Measurements from ENCODE around the gene C10orf90. TPM values are rescaled to one million over a fixed set of nuclear protein-coding genes. Genes with fewer than 3 reads are reported as not detected.

Gene C10orf90
- total RNA-seq, 1 donor from 2014 or later, result not detected

DNA sequence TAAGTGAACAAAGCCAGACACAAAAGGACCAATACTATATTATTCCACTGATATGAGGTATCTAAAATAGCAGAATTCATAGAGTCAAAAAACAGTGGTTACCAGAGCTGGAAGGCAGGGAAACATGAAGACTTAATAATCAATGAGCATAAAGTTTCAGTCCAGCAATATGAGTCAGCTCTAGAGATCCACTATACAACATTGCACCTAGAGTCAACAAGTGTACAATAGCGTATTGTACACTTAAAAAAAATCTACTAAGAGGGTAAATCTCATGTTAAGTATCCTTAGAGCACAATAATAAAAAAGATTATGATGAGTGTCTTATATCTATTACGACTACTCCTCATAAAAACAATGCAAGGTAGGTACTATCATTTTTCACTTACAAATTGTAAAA, 36.1 kb downstream of the C10orf90 start:
- DNase-seq, result no peak

DNA sequence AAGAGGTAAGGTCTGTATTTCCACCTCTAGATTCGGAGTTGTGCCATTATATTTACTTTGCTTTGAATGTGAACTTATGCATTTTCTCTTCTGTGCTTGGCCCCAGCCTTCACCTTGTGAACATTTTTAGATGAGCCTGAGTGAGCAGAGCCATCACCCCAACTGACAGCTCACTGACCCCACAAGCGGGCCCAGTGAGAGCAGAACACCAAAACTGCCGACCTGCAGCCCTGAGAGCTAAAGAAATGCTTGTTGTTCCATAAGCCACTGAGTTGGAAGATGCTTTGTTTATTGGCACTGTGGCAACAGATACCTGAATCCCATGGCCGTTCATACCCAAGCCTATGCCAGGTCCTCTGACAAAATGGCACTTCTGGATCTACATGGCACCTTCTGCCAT, 37.8 kb downstream of the C10orf90 start:
- DNase-seq, result no peak

DNA sequence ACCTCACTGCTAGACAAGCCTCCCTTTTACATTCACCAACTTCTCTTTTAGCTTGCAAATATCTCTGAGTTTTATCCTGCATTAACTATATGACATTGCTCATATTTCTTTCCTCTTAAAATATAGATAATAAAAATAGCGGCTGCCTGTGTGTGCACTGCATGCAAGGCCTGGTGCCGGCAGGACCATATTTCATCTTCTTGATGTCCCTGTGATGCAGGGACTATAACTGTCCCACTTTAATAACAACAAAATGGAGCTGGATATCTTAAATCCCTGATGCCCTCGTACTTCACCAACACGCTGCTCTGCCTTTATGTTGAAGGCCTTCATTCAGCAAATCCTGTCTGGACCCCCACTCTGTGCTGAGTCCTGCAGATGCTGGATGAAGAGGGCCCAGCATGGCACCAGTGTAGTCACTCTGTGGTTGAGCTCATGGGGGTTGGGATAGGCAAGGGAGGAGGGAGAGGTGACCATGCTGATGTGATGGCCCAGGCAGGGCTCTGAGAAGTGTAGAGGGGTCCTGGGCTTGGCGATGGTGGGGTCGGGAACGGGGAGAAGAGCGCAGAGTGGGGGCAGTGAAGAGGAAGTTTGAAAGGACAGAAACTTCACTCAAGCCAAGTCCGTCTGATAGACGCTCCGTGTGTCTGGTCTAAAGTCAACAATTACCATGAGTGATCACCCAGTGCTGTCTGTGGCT, 40.4 kb downstream of the C10orf90 start:
- no peak for DNase-seq

DNA sequence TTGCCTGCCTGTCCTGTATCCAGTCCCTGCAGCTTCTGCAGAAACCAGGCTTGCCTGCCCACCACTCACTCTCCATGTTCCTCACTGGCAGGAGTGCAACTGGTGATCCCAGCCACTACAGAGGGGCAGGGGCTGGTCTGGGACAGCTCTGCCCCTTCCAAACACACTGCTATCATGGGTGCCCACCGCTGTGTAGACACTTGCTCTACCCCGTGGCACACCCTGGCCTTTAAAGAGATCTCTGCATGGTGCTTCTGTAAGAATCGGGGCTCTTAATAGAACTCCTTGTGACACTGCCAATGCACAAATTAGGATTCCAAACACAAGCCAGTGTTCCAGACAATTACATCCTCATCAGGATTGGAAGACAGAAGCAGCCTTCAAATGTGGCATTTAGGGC, 41.7 kb downstream of the C10orf90 start:
- no peak for DNase-seq

DNA sequence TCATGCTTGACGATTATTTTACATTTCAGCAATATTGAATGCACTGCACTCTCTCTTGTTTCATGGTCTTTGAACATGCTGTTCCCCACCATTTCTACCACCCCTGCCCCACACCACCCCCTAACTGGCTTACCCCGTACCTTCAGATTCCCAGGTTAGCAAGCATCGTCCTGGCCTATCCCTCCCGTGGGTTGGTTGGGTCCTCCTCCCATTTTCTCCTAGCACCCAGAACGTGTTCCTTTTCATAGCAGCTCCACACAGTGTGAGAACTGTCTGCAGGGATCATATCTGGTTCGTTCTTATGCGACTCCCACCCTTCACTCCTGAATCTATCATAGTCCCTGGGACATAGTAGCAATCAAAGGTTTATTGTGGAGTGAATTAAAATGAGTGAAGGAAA, 48.6 kb downstream of the C10orf90 start:
- DNase-seq, result no peak

DNA sequence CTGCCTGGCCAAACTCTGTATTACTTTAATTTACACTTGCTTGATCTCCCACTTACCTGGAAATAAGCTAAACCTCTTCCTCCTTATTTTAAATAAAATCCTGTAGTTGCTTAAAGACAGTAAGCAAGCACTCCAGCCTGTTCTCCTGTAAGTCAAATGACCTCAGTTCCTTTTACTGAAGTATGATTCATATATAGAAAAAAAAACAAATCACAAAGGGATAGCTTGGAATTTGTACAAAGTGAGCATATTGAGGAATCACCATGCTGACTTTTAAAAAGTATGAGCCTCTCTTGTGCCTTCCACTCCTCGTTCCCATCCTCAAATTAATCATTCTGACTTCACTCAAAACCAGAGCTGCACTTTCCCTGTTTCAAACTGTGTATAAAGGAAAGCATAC, 52.0 kb downstream of the C10orf90 start:
- DNase-seq, result no peak

DNA sequence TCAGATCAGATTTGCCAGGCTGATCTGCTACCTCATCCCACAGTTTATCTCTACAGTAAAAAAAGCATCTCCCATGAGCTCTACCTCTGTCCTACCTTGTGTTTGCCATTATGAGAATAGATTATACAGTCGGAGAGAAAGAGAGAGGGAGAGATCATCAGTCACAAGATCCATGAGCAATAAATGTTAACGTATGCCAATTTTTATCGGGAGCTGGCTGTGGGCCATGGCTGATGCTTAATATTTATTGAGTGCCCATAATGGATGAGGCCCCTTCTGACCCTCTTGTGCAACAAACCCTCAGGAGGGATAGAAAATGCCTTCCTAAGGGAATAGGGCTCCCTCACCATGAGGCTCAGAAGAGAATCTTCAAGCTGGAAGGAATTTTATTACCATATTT, 52.8 kb downstream of the C10orf90 start:
- DNase-seq, result no peak

DNA sequence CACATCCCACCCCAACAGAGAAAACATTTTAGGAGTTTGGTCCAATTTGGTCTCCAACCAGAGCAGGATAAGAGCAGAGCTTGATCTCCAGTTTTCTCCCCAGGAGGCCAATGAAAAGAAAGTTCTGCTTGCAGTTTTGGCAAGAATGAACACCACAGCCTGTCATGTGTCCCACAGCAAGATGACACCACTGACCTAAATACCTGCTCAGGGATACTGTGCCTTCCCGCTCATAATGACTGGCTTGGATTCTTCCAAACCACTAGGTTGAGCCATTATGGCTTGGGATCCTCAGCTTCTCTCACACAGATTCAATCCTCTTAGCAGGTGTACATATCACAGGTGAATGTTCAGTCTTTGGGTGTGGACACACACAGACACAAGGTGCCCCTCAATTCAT, 53.3 kb downstream of the C10orf90 start:
- DNase-seq, result no peak

DNA sequence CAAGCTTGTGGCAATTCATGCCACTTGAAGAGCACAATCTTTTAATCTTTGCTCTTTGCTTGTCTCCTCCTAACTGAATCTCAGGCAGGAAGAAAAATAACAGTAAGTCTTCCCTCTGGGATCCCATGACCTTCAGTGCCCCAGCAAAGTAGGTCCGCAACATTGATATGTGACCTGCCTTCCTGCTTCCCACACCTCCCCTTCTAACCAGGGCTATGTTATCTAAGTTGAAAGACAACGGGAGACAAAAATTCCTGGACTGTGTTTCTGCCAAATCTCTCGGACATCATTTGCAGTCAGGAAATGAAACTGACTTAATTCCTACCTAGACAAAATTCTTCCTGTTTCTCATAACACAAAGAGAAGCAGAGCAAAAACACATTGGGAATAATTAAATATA, 53.8 kb downstream of the C10orf90 start:
- DNase-seq, result no peak

DNA sequence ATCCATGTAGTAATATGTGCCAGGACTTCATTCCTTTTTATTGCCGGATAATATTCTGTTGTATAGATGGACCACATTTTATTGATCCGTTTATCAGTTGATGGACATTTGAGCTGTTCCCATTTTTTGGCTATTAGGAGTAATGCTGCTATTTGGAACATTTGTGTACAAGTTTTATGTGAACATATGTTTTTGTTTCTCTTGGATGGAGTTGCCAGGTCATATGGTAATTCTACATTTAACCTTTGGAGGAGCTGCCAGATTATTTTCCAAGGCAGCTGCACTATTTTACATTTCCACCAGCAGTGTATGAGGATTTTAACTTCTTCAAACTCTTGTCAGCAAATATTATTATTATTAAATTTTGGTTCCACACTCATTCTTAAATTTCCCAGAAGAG, 59.2 kb downstream of the C10orf90 start:
- DNase-seq, result no peak

DNA sequence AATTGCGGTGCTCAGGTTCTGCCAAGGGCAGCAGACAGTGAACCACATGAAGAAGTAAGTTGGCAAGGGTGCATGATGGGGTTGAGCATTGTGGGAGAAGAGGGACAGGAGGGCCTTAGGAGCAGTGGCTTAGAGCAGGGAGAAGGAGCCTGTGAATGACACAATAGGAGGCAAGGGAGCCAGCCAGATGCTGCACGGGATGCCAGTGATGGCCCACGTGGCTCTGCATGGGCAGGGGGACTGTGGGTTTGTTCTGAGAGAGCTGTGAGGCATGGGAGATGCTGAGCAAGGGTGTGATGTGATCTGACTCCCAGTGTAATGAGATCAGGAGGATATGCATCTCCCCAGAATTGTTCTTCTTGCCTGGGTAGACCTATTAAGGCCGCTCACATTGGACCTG, 60.9 kb downstream of the C10orf90 start:
- no peak for DNase-seq

DNA sequence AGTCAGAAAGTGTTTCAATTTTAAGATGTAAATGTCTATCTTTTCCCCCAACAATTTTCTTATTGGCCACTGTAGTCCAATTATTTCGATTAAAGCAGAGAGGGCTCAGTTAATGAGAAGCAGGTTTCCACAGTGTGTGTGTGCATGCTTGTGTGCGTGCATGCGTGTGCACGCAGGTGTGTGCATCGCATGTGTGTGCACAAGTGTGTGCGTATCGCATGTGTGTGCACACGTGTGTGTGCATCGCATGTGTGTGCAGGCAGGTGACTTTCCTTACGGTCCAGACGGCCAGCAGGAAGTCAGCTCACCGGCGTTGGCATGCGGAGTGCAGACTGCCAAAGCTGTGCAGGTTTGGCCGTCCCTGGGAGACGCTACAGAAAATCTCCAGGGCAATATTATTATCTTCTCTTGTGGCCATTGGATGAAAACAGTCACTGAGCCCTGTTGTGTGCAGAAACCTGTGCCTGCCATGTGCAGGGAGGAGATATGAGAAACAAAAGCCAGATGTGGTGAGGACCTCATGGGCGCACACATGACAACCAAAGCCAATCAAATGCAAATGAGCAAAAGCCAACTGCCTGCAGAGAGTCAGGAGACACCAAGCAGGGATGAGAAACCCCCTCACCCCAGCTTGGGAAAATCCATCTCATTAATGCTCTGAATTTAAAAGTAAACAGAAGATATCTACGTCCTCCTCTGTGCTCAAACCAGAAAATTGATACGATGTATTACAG, 70.4 kb downstream of the C10orf90 start:
- DNase-seq, result no peak

DNA sequence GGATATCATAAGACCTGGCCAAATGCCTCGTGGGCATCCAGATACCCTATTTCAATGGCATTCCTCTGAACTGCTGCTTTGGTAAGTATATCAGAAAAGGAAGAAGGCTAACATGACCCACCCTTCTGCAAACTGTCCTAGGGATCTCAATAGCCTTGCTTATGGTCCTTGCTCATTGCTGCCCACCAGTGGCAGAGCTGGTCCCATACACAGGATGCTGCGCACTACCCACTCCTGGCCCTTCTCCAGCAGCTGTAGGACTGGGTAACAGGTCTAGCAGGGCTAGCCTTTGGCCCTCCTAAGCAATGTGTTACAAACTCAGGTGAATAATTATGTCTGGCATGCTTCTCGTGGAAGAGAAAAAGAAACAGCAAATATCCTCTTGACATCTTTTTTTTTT, 72.5 kb downstream of the C10orf90 start:
- peak; percentile 4 for DNase-seq

DNA sequence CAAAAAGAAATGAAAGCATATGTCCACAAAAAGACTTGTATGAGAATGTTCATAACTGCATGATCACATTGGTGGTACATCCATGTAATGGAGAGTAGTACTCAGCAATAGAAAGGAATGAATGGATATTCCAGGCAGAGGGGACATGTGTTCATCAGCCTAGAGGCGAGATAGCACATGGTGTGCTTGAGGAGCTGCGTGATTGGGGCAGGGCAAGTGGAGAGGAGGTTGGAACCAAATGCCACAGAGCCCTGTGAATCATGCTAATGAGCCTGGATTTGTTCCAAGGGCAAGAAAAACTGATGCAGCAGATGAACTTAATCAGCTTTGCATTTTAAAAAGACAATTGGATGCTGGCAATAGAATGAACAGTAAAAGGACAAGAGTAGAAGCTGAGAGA, 73.3 kb downstream of the C10orf90 start:
- DNase-seq, result no peak

DNA sequence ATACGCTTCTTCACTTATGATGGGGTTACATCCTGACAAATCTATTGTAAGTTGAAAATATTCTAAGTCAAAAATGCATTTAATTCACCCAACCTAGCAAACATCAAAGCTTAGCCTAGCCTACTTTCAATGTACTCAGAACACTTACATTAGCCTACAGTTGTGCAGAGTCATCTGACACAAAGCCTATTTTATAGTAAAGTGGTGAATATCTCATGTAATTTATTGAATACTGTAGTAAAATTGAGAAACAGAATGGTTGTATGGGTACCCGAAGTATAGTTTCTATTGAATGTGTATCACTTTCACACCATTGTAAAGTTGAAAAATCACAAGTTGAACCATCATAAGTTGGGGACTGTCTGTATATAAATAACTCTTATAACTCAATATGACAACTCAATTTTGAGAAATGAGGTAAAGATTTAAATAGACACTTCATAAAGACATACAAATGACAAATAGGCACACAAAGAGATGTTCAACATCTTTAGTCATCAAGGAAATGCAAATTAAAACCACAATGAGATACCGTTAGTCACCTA, 73.9 kb downstream of the C10orf90 start:
- DNase-seq, result no peak

DNA sequence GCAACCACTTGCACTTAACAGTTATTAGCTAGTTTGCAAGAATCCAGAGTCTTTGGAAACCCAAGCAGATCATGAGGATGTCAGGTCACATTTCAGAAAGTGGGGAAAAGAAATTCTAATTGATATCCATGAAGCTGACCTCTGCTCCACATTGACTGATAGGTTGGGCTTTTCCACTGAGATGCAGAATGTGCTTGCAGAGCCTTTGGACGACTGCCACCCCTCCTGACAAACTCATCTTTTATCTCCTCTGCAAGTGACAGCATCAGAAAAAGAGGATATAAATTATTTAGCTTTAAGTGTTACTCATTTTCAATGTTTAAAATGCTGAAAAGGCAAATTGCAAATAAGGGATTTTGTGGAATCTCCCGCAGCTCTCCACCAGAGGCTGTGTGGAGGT, 75.3 kb downstream of the C10orf90 start:
- no peak for DNase-seq

DNA sequence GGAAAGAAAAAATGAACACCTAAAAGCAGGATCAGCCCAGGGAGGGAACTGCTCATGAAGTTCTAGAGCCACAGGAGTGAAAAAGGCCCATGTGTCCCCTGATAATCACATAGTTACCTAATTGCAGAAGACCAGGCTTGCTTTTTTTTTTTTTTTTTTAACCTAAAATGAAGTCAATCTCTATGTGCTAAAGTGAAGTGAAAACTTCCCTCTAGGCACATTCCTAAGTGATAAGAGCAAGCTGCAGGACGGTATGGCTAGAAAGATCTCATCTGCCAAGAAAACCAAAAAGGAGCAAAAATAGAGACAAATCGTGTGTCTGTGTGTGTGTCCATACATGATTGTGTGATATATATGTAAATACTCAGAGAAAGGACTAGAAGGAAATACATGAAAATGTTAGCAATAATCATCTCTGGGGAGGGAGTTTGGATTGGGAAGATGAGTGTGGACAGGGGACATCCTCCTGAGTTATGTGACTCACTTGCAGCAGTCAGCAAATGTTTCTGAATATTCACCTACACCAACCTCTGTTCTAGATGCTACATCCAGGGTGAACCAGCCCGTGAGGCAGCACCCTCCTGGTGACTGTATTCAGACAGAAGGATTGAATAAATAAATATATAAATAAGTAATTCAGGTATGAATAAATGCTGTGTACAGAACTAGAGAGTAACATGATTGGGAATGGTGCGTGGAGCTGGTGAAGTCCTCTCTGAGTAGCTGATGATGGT, 76.4 kb downstream of the C10orf90 start:
- DNase-seq, result no peak

DNA sequence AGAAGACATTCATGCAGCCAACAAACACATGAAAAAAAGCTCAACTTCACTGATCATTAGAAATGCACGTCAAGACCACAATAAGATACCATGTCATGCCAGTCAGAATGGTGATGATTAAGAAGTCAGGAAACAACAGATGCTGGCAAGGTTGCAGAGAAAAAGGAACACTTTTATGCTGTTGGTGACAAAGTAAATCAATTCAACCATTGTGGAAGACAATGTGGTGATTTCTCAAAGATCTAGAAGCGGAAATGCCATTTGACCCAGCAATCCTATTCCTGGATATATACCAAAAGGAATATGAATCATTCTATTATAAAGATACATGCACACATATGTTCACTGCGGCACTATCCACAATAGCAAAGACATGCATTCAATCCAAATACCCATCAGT, 77.6 kb downstream of the C10orf90 start:
- no peak for DNase-seq

DNA sequence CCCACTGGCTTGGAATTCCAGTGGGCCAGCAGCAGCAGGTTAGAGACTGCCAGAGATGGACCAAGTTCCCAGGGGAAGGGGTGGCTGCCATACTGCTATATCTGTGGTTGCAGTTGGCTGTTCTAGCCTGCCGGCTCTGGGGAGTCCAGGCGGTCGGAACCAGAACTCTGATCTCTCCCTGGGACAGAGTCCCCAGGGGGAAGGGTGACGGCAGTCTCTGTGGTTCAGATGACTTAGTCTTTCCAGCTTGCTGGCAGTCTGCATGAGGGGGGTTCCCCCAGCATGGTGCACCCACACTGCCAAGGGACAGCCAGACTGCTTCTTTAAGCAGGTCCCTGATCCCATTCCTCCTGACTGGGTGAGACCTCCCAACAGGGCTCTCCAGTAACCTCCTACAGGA, 82.5 kb downstream of the C10orf90 start:
- DNase-seq, result no peak

DNA sequence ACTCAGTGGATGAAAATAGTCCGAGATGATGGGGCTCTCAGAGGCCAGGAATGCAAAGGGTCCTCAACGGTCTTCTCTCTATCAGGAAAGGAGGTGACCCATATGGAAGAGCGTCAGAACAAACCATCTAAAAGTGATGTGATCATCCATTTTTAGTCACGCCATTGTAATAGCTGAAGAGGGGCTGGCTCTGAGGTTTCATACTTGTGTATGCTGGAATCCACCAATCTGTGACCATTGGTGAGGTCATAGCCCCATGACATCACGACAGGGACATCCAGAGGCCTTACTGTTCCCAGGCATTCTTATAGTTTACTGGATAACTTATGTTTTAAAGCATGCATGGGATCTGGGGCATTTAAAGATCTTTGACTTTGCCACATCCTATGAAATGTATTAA, 83.6 kb downstream of the C10orf90 start:
- no peak for DNase-seq

DNA sequence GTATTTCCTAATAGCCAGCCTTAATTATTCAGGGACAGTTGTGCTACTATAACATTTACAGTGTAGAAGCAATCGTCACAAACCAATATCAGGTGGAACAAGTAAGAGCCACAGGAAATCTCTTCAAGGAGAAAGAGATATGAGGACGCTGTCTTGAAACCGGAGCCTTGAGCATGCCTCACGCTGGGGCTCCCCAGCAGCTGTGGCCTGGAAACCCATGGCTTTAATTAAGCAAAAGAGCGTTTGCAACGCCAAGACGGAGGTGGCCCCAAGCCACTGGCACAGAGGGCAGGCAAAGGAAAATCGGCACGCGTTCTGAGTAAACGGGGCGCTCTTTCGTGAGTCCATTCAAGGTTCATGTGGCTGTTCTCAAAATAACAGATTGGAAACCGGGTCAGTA, 84.4 kb downstream of the C10orf90 start:
- DNase-seq, result no peak

DNA sequence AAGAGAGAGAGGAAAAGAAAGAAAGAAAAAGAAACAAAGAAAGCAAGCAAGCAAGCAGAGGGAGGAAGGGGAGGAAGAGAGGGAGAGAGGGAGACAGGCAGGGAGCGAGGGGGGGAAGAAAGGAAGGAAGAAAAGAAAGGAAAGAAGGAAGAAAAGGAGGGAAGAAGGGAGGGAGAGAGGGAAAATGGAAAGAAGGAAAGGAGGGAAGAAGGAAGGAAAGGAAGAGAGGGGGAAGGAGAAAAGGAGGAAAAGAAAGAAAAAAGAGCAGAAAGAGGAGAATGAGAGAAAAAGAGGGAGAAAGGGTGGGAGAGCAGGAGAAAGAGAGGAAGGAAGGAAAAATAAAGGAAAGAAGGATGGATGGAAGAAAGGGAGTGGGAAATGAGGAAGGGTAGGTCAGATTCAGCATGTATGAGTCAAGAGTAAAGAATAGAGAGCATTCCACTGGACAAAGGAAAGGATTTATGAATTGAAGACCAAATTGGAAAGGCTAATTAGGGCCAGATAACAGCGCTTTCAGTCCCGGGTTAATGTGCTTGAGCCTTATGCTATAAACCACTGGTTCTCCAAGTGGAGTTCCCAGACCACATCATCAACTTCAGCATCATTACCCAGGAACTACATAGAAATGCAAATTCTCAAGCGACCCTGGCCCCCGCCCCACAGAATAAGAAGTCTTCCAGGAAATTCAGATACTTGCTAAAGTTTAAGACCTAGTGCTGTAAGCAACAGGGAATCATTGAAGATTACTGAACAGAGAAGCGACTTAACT, 85.1 kb downstream of the C10orf90 start:
- DNase-seq, result no peak

DNA sequence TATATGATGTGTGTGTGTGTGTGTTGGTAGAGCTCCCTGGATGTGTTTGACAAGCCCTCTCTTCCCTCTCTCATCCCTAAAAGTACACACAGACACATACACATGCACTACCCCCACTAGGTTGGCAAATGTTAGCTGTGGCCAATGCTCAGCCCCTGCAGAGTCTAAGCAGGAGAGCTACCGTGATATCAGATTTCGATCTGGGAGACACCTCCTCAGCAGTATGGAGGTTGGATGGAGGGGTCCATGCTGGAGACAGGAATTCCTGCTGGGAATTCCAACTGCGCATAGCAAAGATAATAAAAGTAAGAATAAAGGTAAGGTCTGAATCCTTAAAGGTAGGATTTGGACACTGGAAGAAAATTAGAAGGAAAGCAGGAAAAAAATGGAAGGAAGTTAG, 85.7 kb downstream of the C10orf90 start:
- no peak for DNase-seq
